ENCODE results near the gene KCNH1.

Gene KCNH1

DNA sequence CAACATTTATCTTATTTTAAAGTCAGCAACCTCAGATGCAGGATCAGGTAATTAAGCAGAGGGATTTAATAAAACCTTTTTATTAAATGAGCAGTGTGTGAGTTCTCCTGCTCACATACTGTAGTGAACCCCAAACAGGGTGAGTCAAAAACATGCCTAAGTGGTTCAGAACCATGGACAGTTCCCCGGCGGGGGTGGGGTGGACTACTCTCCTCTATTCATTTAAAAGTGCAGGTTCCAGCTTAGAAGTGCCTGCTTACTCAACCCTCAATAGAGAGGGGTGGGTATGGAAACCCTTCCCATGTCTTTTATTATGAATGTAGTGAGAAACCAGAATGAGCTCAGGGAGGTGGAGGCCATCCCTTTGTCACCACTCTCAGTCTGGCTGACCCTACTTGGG lies 407.3 kb downstream of the KCNH1 start:
- no peak overlapping the region for H4K91ac ChIP-seq (ENCODE audit: low read depth, low read length, poor library complexity)
- H2AFZ ChIP-seq (ENCODE audit: low read length), result no peak overlapping the region
- DNase-seq (ENCODE audit: low spot score), result peak; percentile 79
- H4K8ac ChIP-seq (ENCODE audit: low read depth, low read length), result no peak overlapping the region
- no peak overlapping the region for H2BK5ac ChIP-seq (ENCODE audit: low read length)
- no peak overlapping the region for H3K18ac ChIP-seq (ENCODE audit: low read length)
- no peak overlapping the region for H3K9ac ChIP-seq (ENCODE audit: low read depth, low read length, poor library complexity)
- H2BK12ac ChIP-seq (ENCODE audit: low read length), result no peak overlapping the region
- H3K36me3 ChIP-seq (replicated peaks in 1 of 2; ENCODE audit: control insufficient read depth in 2 of 2, insufficient read depth in 2 of 2, low read length in 2 of 2), result no peaks in the 10 kb centered on the region
- no peak overlapping the region for H3K4me2 ChIP-seq (ENCODE audit: insufficient read depth, low read length, poor library complexity, severe bottlenecking)
- no peak overlapping the region for H2AK5ac ChIP-seq (ENCODE audit: low read depth, low read length)
- no peaks in the 10 kb centered on the region for H3K27me3 ChIP-seq (ENCODE audit: control insufficient read depth in 3 of 3, insufficient read depth in 3 of 3, low read depth in 1 of 3, low read length in 3 of 3)
- no CpG with 5 or more reads among the region's 2 CpGs for whole genome bisulfite sequencing, 2 donors (ENCODE audit: extremely low coverage in 2 of 2, insufficient read length in 2 of 2, insufficient replicate concordance in 1 of 2)
- H3K27ac ChIP-seq (replicated peaks; ENCODE audit: low read length), result no peak overlapping the region
- H3K79me1 ChIP-seq (ENCODE audit: low read depth, low read length), result no peaks in the 10 kb centered on the region
- H2BK15ac ChIP-seq (ENCODE audit: low read length), result no peak overlapping the region
- H3K4me3 ChIP-seq (ENCODE audit: low read length in 2 of 2), result no peak overlapping the region
- no peak overlapping the region for H3K23ac ChIP-seq (ENCODE audit: low read depth, low read length, poor library complexity)
- no peak overlapping the region for H3K14ac ChIP-seq (ENCODE audit: low read length)
- no peak overlapping the region for H3K4ac ChIP-seq (ENCODE audit: low read length)
- peaks cover 4% of the 10 kb centered on the region in 2 donors for H3K4me1 ChIP-seq (ENCODE audit: control insufficient read depth in 2 of 2, insufficient read depth in 1 of 2, low read depth in 1 of 2, low read length in 2 of 2)
- H2BK120ac ChIP-seq (ENCODE audit: low read depth, low read length), result no peak overlapping the region
- no peaks in the 10 kb centered on the region for H3K9me3 ChIP-seq (replicated peaks in 1 of 2; ENCODE audit: control insufficient read depth in 2 of 2, insufficient read depth in 1 of 2, low read depth in 1 of 2, low read length in 2 of 2)

- no CpG with 5 or more reads among the region's 2 CpGs for WGBS, 2 donors (ENCODE audit: extremely low coverage in 2 of 2, insufficient read length in 2 of 2, insufficient replicate concordance in 1 of 2)
- Histone ChIP-seq H3K14ac (ENCODE audit: low read length) (no peak overlapping the region), H2BK15ac (ENCODE audit: low read length) (no peak overlapping the region)
Measured at GRCh38 chr1:210724768-210725167, 409.2 kb downstream of the KCNH1 start.

GRCh38 chr1:210723646-210724045 lies 410.3 kb downstream of the KCNH1 start:
- Histone ChIP-seq H2AFZ (ENCODE audit: low read length) (no peak overlapping the region), H3K4ac (ENCODE audit: low read length) (no peak overlapping the region), H3K79me1 (ENCODE audit: low read depth, low read length) (no peaks in the 10 kb centered on the region), H4K91ac (ENCODE audit: low read depth, low read length, poor library complexity) (no peak overlapping the region), H4K8ac (ENCODE audit: low read depth, low read length) (no peak overlapping the region), H3K18ac (ENCODE audit: low read length) (no peak overlapping the region), H3K27me3 (ENCODE audit: control insufficient read depth in 3 of 3, insufficient read depth in 3 of 3, low read depth in 1 of 3, low read length in 3 of 3) (no peaks in the 10 kb centered on the region), H3K23ac (ENCODE audit: low read depth, low read length, poor library complexity) (no peak overlapping the region), H3K36me3 (replicated peaks in 1 of 2; ENCODE audit: control insufficient read depth in 2 of 2, insufficient read depth in 2 of 2, low read length in 2 of 2) (no peaks in the 10 kb centered on the region), H3K9me3 (replicated peaks in 1 of 2; ENCODE audit: control insufficient read depth in 2 of 2, insufficient read depth in 1 of 2, low read depth in 1 of 2, low read length in 2 of 2) (no peaks in the 10 kb centered on the region), H2BK120ac (ENCODE audit: low read depth, low read length) (no peak overlapping the region), H3K14ac (ENCODE audit: low read length) (no peak overlapping the region), H3K9ac (ENCODE audit: low read depth, low read length, poor library complexity) (no peak overlapping the region), H2AK5ac (ENCODE audit: low read depth, low read length) (no peak overlapping the region), H3K4me2 (ENCODE audit: insufficient read depth, low read length, poor library complexity, severe bottlenecking) (no peak overlapping the region), H2BK12ac (ENCODE audit: low read length) (no peak overlapping the region), H3K27ac (replicated peaks; ENCODE audit: low read length) (no peak overlapping the region), H3K4me1 (ENCODE audit: control insufficient read depth in 2 of 2, insufficient read depth in 1 of 2, low read depth in 1 of 2, low read length in 2 of 2) (peaks cover 4% of the 10 kb centered on the region in 2 donors), H2BK5ac (ENCODE audit: low read length) (no peak overlapping the region), H2BK15ac (ENCODE audit: low read length) (no peak overlapping the region), H3K4me3 (ENCODE audit: low read length in 2 of 2) (no peak overlapping the region)
- no peak for DNase-seq (ENCODE audit: low spot score)
- WGBS, 2 donors (ENCODE audit: extremely low coverage in 2 of 2, insufficient read length in 2 of 2, insufficient replicate concordance in 1 of 2), result no CpG with 5 or more reads among the region's 4 CpGs

More at GRCh38 chr1:210724768-210725167, 409.2 kb downstream of the KCNH1 start:
- Histone ChIP-seq H2BK5ac (ENCODE audit: low read length) (no peak overlapping the region), H3K9me3 (replicated peaks in 1 of 2; ENCODE audit: control insufficient read depth in 2 of 2, insufficient read depth in 1 of 2, low read depth in 1 of 2, low read length in 2 of 2) (no peaks in the 10 kb centered on the region), H2BK12ac (ENCODE audit: low read length) (no peak overlapping the region), H3K9ac (ENCODE audit: low read depth, low read length, poor library complexity) (no peak overlapping the region), H3K79me1 (ENCODE audit: low read depth, low read length) (no peaks in the 10 kb centered on the region), H3K27me3 (ENCODE audit: control insufficient read depth in 3 of 3, insufficient read depth in 3 of 3, low read depth in 1 of 3, low read length in 3 of 3) (no peaks in the 10 kb centered on the region), H3K23ac (ENCODE audit: low read depth, low read length, poor library complexity) (no peak overlapping the region), H3K27ac (replicated peaks; ENCODE audit: low read length) (no peak overlapping the region), H3K4me3 (ENCODE audit: low read length in 2 of 2) (no peak overlapping the region), H4K91ac (ENCODE audit: low read depth, low read length, poor library complexity) (no peak overlapping the region), H3K36me3 (replicated peaks in 1 of 2; ENCODE audit: control insufficient read depth in 2 of 2, insufficient read depth in 2 of 2, low read length in 2 of 2) (no peaks in the 10 kb centered on the region), H4K8ac (ENCODE audit: low read depth, low read length) (no peak overlapping the region), H2AFZ (ENCODE audit: low read length) (no peak overlapping the region), H2AK5ac (ENCODE audit: low read depth, low read length) (no peak overlapping the region), H3K4ac (ENCODE audit: low read length) (no peak overlapping the region), H3K4me2 (ENCODE audit: insufficient read depth, low read length, poor library complexity, severe bottlenecking) (no peak overlapping the region), H2BK120ac (ENCODE audit: low read depth, low read length) (no peak overlapping the region), H3K4me1 (ENCODE audit: control insufficient read depth in 2 of 2, insufficient read depth in 1 of 2, low read depth in 1 of 2, low read length in 2 of 2) (peaks cover 4% of the 10 kb centered on the region in 2 donors), H3K18ac (ENCODE audit: low read length) (no peak overlapping the region)
- DNase-seq (ENCODE audit: low spot score), result no peak

GRCh38 chr1:210722410-210723081 lies 411.4 kb downstream of the KCNH1 start:
- H3K9me3 ChIP-seq (replicated peaks in 1 of 2; ENCODE audit: control insufficient read depth in 2 of 2, insufficient read depth in 1 of 2, low read depth in 1 of 2, low read length in 2 of 2), result no peaks in the 10 kb centered on the region
- H2BK120ac ChIP-seq (ENCODE audit: low read depth, low read length), result no peak overlapping the region
- no peak overlapping the region for H4K8ac ChIP-seq (ENCODE audit: low read depth, low read length)
- H3K18ac ChIP-seq (ENCODE audit: low read length), result no peak overlapping the region
- H3K4me3 ChIP-seq (ENCODE audit: low read length in 2 of 2), result no peak overlapping the region
- H3K14ac ChIP-seq (ENCODE audit: low read length), result no peak overlapping the region
- H3K36me3 ChIP-seq (replicated peaks in 1 of 2; ENCODE audit: control insufficient read depth in 2 of 2, insufficient read depth in 2 of 2, low read length in 2 of 2), result no peaks in the 10 kb centered on the region
- no peak overlapping the region for H2BK12ac ChIP-seq (ENCODE audit: low read length)
- no peak overlapping the region for H3K4me2 ChIP-seq (ENCODE audit: insufficient read depth, low read length, poor library complexity, severe bottlenecking)
- DNase-seq (ENCODE audit: low spot score), result no peak
- no peak overlapping the region for H3K27ac ChIP-seq (replicated peaks; ENCODE audit: low read length)
- H3K4me1 ChIP-seq (ENCODE audit: control insufficient read depth in 2 of 2, insufficient read depth in 1 of 2, low read depth in 1 of 2, low read length in 2 of 2), result peaks cover 1 to 2% of the 10 kb centered on the region in 2 donors
- no peak overlapping the region for H3K23ac ChIP-seq (ENCODE audit: low read depth, low read length, poor library complexity)
- no peak overlapping the region for H2BK5ac ChIP-seq (ENCODE audit: low read length)
- no peaks in the 10 kb centered on the region for H3K27me3 ChIP-seq (ENCODE audit: control insufficient read depth in 3 of 3, insufficient read depth in 3 of 3, low read depth in 1 of 3, low read length in 3 of 3)
- no peak overlapping the region for H4K91ac ChIP-seq (ENCODE audit: low read depth, low read length, poor library complexity)
- no CpG with 5 or more reads among the region's 1 CpG for WGBS, 2 donors (ENCODE audit: extremely low coverage in 2 of 2, insufficient read length in 2 of 2, insufficient replicate concordance in 1 of 2)
- H3K4ac ChIP-seq (ENCODE audit: low read length), result no peak overlapping the region
- no peak overlapping the region for H2AFZ ChIP-seq (ENCODE audit: low read length)
- H3K79me1 ChIP-seq (ENCODE audit: low read depth, low read length), result no peaks in the 10 kb centered on the region
- H2AK5ac ChIP-seq (ENCODE audit: low read depth, low read length), result no peak overlapping the region
- no peak overlapping the region for H2BK15ac ChIP-seq (ENCODE audit: low read length)
- H3K9ac ChIP-seq (ENCODE audit: low read depth, low read length, poor library complexity), result no peak overlapping the region

Measured in neuronal stem cell (in vitro differentiated cells).